Prostate gland (tissue), 2 donors: ENCODE data around the gene ANKMY2. TPM values are rescaled to one million over a fixed set of nuclear protein-coding genes. Genes with fewer than 3 reads are reported as not detected.

ENCODE experiments used
- DNase-seq: peaks from one replicate; pipeline ENCODE4 v3.0.0-alpha.2; 2019; ENCODE audit warnings: low spot score
- H3K27ac ChIP-seq, 2 donors: fragments of 200-600 bp; sonication (generic); 2 replicates each; pipeline ENCODE4 v1.5.1; 2017 to 2019
- H3K27me3 ChIP-seq: fragments of 200-600 bp; sonication (generic); replicated peaks from 2 replicates; pipeline ENCODE4 v1.5.1; 2019; ENCODE audit not compliant: insufficient read depth
- H3K36me3 ChIP-seq, 2 donors: fragments of 200-600 bp; sonication (generic); 1 replicate in 1 of 2; 2 replicates in 1 of 2; pipeline versions ENCODE4 v1.5.1 to v1.8.1; 2017 to 2019
- H3K4me1 ChIP-seq: fragments of 200-600 bp; sonication (generic); replicated peaks from 2 replicates; pipeline ENCODE4 v1.5.1; 2019
- H3K4me3 ChIP-seq, 2 donors: fragments of 200-600 bp; sonication (generic); 2 replicates each; pipeline ENCODE4 v1.5.1; 2017 to 2019
- H3K9me3 ChIP-seq: fragments of 200-600 bp; sonication (generic); 2 replicates; pipeline ENCODE4 v1.5.1; 2017
- POLR2A ChIP-seq: fragments of 450-650 bp; IDR thresholded peaks from one replicate; pipeline ENCODE4 v1.6.1; 2016; ENCODE audit warnings: antibody characterized with exemption, mild to moderate bottlenecking
- POLR2AphosphoS5 ChIP-seq: sonication (generic); formaldehyde crosslinking; IDR thresholded peaks from one replicate; pipeline ENCODE4 v1.6.1; 2017; ENCODE audit warnings: antibody characterized with exemption
- WGBS: methylation state at CpG from one replicate; pipeline ENCODE4 v1.1.5; 2018; 5-methylcytosine and 5-hydroxymethylcytosine counted together
- intact Hi-C: fragments of 100-400 bp; cut with DNase I; formaldehyde crosslinking; loops from one replicate; pipeline ENCODE4 v1.14.2; 2022
- total RNA-seq, 2 donors: library from RNA; depleted of rRNA; stranded (reverse); fragments of >200 nt; gene quantifications; one replicate each; pipeline ENCODE4 v1.1.0, GENCODE V29; 2016
- TF ChIP-seq, protein P1 (sequence below), 4 experiments: fragments of 200-600 bp in 2 of 4; fragments of 450-650 bp in 2 of 4; sonication (generic) in 2 of 4; IDR thresholded peaks; 1 replicate in 3 of 4; 2 replicates in 1 of 4; pipeline ENCODE4 v1.5.1; 2016 to 2019; ENCODE audit warnings: antibody characterized with exemption in 4 of 4, mild to moderate bottlenecking in 2 of 4, moderate library complexity in 2 of 4

The ANKMY2 gene
- total RNA-seq, 2 donors from 2014 or later, result 15.5 to 16.4 TPM

DNA sequence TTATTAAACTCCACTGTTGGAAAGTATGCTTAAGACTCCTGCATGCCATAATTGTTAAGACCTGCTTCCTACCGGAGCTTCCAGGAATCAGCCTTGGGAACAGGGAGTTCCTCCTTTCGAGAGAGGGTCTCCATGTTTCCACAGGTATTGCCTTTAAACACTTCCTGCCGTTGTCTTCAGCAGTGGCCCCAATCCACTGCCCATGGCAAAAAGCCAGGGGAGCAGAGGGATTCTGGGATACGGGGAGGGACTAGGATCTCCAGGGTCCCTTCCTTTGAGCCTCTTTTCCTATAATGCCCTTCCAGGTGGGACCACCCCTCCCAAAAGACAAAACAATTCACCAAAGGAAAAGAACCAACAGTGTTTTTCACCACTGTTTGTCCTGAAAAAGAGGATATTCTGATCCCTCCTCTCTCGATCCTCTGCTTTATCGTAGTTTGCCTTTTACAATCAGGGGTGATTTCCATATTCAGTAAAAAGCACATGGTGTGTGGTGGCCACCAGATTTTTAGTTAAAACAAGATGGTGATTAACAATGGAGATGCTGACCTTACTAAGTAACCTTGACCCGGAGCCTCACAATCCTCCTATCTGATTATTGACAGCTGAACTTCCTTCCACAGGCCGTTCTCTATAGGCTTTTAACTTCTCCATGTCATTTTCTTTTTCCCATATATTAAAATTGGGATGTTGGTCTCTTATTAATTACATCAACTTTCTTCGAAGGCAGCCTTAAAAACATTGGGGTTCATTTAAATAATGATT, 82.9 kb downstream of the ANKMY2 start:
- 93% methylated on average over 9 of the region's 9 CpGs for WGBS
- H3K27ac ChIP-seq, result no peak overlapping the region
- H3K9me3 ChIP-seq, result no peaks in the 10 kb centered on the region
- no peak overlapping the region for H3K4me3 ChIP-seq
- H3K36me3 ChIP-seq, result no peaks in the 10 kb centered on the region
- H3K27me3 ChIP-seq, result no peaks in the 10 kb centered on the region
- intact Hi-C loops, result loop anchor here (10.0 kb wide), 1 partner anchor 128 kb away; no protein-coding TSS in a partner anchor
- DNase-seq, result no peak
- TF ChIP-seq, protein P1, sequence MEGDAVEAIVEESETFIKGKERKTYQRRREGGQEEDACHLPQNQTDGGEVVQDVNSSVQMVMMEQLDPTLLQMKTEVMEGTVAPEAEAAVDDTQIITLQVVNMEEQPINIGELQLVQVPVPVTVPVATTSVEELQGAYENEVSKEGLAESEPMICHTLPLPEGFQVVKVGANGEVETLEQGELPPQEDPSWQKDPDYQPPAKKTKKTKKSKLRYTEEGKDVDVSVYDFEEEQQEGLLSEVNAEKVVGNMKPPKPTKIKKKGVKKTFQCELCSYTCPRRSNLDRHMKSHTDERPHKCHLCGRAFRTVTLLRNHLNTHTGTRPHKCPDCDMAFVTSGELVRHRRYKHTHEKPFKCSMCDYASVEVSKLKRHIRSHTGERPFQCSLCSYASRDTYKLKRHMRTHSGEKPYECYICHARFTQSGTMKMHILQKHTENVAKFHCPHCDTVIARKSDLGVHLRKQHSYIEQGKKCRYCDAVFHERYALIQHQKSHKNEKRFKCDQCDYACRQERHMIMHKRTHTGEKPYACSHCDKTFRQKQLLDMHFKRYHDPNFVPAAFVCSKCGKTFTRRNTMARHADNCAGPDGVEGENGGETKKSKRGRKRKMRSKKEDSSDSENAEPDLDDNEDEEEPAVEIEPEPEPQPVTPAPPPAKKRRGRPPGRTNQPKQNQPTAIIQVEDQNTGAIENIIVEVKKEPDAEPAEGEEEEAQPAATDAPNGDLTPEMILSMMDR (IDR thresholded peaks at IDR 0.05), result no peak
- no peak for TF ChIP-seq POLR2A
- no peak for TF ChIP-seq POLR2AphosphoS5
- H3K4me1 ChIP-seq, result no peaks in the 10 kb centered on the region

DNA sequence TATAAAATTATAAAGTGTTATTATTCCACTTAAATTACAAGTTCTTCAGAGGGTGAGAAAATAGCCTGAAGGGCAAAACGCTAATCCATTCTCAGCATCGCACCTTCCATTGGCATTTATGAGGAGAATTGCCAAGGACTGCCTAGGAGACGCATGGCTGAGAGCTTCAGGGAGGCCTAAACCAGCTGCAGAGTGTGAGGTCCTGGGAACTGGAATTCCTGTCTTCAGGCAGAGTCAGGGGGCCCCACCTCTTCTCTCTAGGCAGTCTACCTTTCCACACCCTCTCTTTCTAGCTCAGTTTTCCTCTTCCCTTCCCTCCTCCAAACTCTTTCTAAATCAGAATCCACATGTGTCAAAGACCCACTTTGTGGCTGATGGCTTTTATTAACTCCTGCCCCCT, 83.6 kb downstream of the ANKMY2 start:
- Histone ChIP-seq H3K27me3 (no peaks in the 10 kb centered on the region), H3K27ac (no peak overlapping the region), H3K4me1 (no peaks in the 10 kb centered on the region), H3K36me3 (no peaks in the 10 kb centered on the region), H3K4me3 (no peak overlapping the region), H3K9me3 (no peaks in the 10 kb centered on the region)
- no peak for DNase-seq
- intact Hi-C loops, result loop anchor here (10.0 kb wide), 1 partner anchor 127 kb away; no protein-coding TSS in a partner anchor
- 89% methylated on average over 3 of the region's 3 CpGs for WGBS
- TF ChIP-seq POLR2A, result no peak
- no peak for TF ChIP-seq POLR2AphosphoS5
- TF ChIP-seq, protein P1 (IDR thresholded peaks at IDR 0.05), result no peak

DNA sequence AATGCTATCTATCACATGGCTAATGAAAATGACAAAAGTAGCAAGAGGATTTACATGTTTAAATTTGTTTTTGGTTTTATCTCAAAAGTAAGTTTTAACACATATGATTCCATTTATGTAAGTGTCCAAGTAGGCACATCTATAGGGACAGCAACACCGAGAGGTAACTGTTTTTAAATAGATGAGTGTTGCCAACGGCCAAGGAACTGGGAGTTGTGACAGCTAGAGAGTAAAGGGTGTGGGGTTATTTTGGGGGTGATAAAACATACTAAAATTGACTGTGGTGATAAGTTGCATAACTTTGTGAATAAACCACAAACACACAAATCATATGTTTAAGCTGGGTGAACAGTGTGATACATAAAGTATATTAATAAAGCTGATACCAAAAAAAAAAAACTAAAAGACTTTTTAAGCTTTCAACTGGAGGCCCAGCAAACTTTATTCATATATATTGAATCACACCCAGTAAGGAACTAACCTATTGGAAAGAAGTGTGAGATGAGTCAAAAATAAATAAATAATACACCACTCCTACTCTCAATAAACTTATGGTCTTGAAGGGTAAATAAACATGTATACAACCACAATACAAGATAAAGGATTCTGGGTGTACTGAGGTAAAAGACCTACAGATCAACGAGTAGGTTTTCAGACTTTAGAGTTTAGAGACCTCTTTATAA, 85.9 kb downstream of the ANKMY2 start:
- Histone ChIP-seq H3K27ac (no peak overlapping the region), H3K36me3 (no peaks in the 10 kb centered on the region), H3K4me1 (no peaks in the 10 kb centered on the region), H3K9me3 (no peaks in the 10 kb centered on the region), H3K4me3 (no peak overlapping the region), H3K27me3 (no peaks in the 10 kb centered on the region)
- 76% methylated on average over 3 of the region's 3 CpGs for WGBS
- TF ChIP-seq, protein P1 (IDR thresholded peaks at IDR 0.05), result no peak
- TF ChIP-seq POLR2AphosphoS5, result no peak
- DNase-seq, result no peak
- intact Hi-C loops, result loop anchor here (10.0 kb wide), 1 partner anchor 125 kb away; no protein-coding TSS in a partner anchor

DNA sequence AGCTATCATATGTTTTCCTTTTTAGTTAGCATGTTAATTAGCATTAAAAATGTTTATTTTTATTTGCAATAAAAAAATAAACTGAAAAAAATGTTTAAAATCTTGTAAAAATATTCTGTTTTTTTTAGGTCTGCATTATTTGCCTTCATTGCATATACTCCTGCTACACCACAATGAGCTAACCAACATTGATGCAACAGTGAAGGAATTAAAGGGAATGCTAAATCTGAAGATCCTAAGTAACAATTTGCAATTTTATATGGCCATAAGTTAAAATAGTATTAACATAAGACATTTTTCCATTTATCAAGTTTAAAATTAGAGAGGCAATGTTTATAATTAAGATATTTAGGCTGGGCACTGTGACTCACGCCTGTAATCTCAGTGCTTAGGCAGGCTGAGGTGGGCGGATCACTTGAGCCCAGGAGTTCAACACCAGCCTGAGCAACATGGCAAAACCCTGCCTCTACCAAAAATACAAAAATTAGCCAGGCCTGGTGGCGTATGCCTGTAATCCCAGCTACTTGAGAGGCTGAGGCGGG, 86.7 kb downstream of the ANKMY2 start:
- Histone ChIP-seq H3K36me3 (no peaks in the 10 kb centered on the region), H3K4me1 (no peaks in the 10 kb centered on the region), H3K4me3 (no peak overlapping the region), H3K9me3 (no peaks in the 10 kb centered on the region), H3K27ac (no peak overlapping the region), H3K27me3 (no peaks in the 10 kb centered on the region)
- 92% methylated on average over 4 of the region's 4 CpGs for WGBS
- no peak for DNase-seq
- intact Hi-C loops, result no loop called here
- TF ChIP-seq POLR2A (no peak), POLR2AphosphoS5 (no peak)
- TF ChIP-seq, protein P1 (IDR thresholded peaks at IDR 0.05), result no peak
